Skin epidermis (tissue), 12 donors: ENCODE measurements around the gene ADAMTS8.

Source experiments
- H3K27ac ChIP-seq, 21 experiments: fragments of 200-600 bp; sonication (generic) in 11 of 21; one replicate each; pipeline ENCODE4 v1.5.0; 2020; ENCODE audit warnings: mild to moderate bottlenecking in 3 of 21, inconsistent platforms in 2 of 21, moderate library complexity in 2 of 21
- H3K4me3 ChIP-seq, 7 experiments: fragments of 200-600 bp; sonication (generic) in 2 of 7; one replicate each; pipeline ENCODE4 v1.5.0; 2020; ENCODE audit warnings: inconsistent platforms in 2 of 7, mild to moderate bottlenecking in 2 of 7, moderate library complexity in 1 of 7

The ADAMTS8 gene

GRCh38 chr11:130405428-130405827, 23.0 kb downstream of the ADAMTS8 start:
- Histone ChIP-seq H3K27ac (no peak overlapping the region), H3K4me3 (no peak overlapping the region)

GRCh38 chr11:130404727-130405126, 23.7 kb downstream of the ADAMTS8 start:
- H3K27ac ChIP-seq: no peak overlapping the region

GRCh38 chr11:130403967-130404366, 24.4 kb downstream of the ADAMTS8 start:
- Histone ChIP-seq H3K27ac (peak overlapping the region in 11 of 21 experiments; percentile 11 to 75 (median 52)), H3K4me3 (no peak overlapping the region)

More at GRCh38 chr11:130404727-130405126, 23.7 kb downstream of the ADAMTS8 start:
- H3K4me3 ChIP-seq: no peak overlapping the region

GRCh38 chr11:130403271-130403804, 25.1 kb downstream of the ADAMTS8 start:
- Histone ChIP-seq H3K4me3 (no peak overlapping the region), H3K27ac (peak overlapping the region in 16 of 21 experiments; percentile 11 to 75 (median 47))

GRCh38 chr11:130402570-130402969, 25.8 kb downstream of the ADAMTS8 start:
- Histone ChIP-seq H3K4me3 (no peak overlapping the region), H3K27ac (peak overlapping the region in 11 of 21 experiments; percentile 24 to 75 (median 55))

GRCh38 chr11:130400781-130401483, 27.5 kb downstream of the ADAMTS8 start:
- Histone ChIP-seq H3K4me3 (no peak overlapping the region), H3K27ac (peak overlapping the region in 6 of 21 experiments; percentile 14 to 69 (median 34))

GRCh38 chr11:130399196-130399595, 29.2 kb downstream of the ADAMTS8 start:
- H3K27ac ChIP-seq: no peak overlapping the region
- no peak overlapping the region for H3K4me3 ChIP-seq

GRCh38 chr11:130397780-130398179, 30.6 kb downstream of the ADAMTS8 start:
- H3K4me3 ChIP-seq: no peak overlapping the region
- H3K27ac ChIP-seq: no peak overlapping the region

GRCh38 chr11:130396965-130397364, 31.4 kb downstream of the ADAMTS8 start:
- Histone ChIP-seq H3K4me3 (no peak overlapping the region), H3K27ac (no peak overlapping the region)

GRCh38 chr11:130394615-130395014, 33.8 kb downstream of the ADAMTS8 start:
- no peak overlapping the region for H3K4me3 ChIP-seq
- no peak overlapping the region for H3K27ac ChIP-seq

- no peak overlapping the region for H3K4me3 ChIP-seq
- no peak overlapping the region for H3K27ac ChIP-seq
Measured at GRCh38 chr11:130391711-130392110, 36.7 kb downstream of the ADAMTS8 start.

GRCh38 chr11:130390071-130390758, 38.2 kb downstream of the ADAMTS8 start:
- Histone ChIP-seq H3K27ac (no peak overlapping the region), H3K4me3 (no peak overlapping the region)

- no peak overlapping the region for H3K4me3 ChIP-seq
- no peak overlapping the region for H3K27ac ChIP-seq
Measured at GRCh38 chr11:130389335-130389935, 39.0 kb downstream of the ADAMTS8 start.

GRCh38 chr11:130388607-130389205, 39.7 kb downstream of the ADAMTS8 start:
- H3K4me3 ChIP-seq: no peak overlapping the region

GRCh38 chr11:130386056-130386455, 42.4 kb downstream of the ADAMTS8 start:
- Histone ChIP-seq H3K27ac (no peak overlapping the region), H3K4me3 (no peak overlapping the region)

More at GRCh38 chr11:130388607-130389205, 39.7 kb downstream of the ADAMTS8 start:
- H3K27ac ChIP-seq: no peak overlapping the region

- H3K27ac ChIP-seq: no peak overlapping the region
- no peak overlapping the region for H3K4me3 ChIP-seq
Measured at GRCh38 chr11:130383344-130384211, 44.8 kb downstream of the ADAMTS8 start.

GRCh38 chr11:130381317-130381716, 47.1 kb downstream of the ADAMTS8 start:
- Histone ChIP-seq H3K27ac (no peak overlapping the region), H3K4me3 (no peak overlapping the region)

GRCh38 chr11:130380778-130381177, 47.6 kb downstream of the ADAMTS8 start:
- H3K27ac ChIP-seq: no peak overlapping the region
- H3K4me3 ChIP-seq: no peak overlapping the region

GRCh38 chr11:130379276-130379675, 49.1 kb downstream of the ADAMTS8 start:
- Histone ChIP-seq H3K4me3 (no peak overlapping the region), H3K27ac (no peak overlapping the region)
